H1 (cell line): Measurements from ENCODE around the gene MCUR1. TPM values are rescaled to one million over a fixed set of nuclear protein-coding genes. Genes with fewer than 3 reads are reported as not detected.

Experiments
- SP4 ChIP-seq: IDR thresholded peaks from 2 replicates; pipeline ENCODE4 v1.6.1; 2012; ENCODE audit warnings: low read length, inconsistent platforms
- polyA plus RNA-seq, 7 experiments: library from polyadenylated mRNA; depleted of rRNA in 3 of 7; stranded (reverse) in 5 of 7; unstranded in 2 of 7; fragments of >200 nt in 5 of 7; fragments of 200-250 nt in 2 of 7; gene quantifications; 1 replicate in 5 of 7; 2 replicates in 1 of 7; 4 replicates in 1 of 7; pipeline versions ENCODE4 v1.2.1 to v1.2.3, GENCODE V29; 2011 to 2013; ENCODE audit warnings: missing spikeins in 2 of 7, mixed read lengths in 2 of 7
- total RNA-seq: library from RNA; stranded (reverse); fragmentation: NEBNext Ultra II Directional; extraction: Animal tissue kit (Norgen Biotek cat#: 25700); gene quantifications from 2 replicates; pipeline ENCODE4 v1.2.1, GENCODE V29; 2021
- TF ChIP-seq, protein P1 (sequence below): fragments of 300-600 bp; sonication (generic); IDR thresholded peaks from 2 replicates; pipeline ENCODE4 v1.7.1; 2012; ENCODE audit warnings: low read length, moderate library complexity, mild to moderate bottlenecking, inconsistent platforms; ENCODE audit not compliant: insufficient replicate concordance

MCUR1 gene
- total and polyA plus RNA-seq, 2 of the 8 experiments (the other 6 are each of a cell fraction or from before 2014, with no cell fraction given): 9.6 to 37.3 TPM

DNA sequence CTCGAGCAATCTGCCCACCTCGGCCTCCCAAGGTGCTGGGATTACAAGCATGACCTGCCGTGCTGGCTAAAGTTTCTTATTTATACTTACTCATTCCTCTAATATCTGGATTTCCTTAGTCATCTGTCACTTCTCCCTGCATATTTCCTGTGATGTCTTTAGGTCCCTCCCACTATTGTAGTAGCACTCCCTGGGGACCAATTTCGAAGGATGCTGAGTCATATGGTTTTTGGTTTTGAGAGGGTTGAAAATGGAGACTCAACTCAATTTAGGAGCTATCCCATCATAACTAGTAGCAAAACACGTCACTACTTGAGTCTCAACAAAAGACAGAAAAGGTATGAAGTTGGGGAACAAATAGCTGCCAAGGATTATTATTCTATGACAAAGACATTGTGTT lies 20.2 kb downstream of the MCUR1 start (continued):
- TF ChIP-seq, protein P1, sequence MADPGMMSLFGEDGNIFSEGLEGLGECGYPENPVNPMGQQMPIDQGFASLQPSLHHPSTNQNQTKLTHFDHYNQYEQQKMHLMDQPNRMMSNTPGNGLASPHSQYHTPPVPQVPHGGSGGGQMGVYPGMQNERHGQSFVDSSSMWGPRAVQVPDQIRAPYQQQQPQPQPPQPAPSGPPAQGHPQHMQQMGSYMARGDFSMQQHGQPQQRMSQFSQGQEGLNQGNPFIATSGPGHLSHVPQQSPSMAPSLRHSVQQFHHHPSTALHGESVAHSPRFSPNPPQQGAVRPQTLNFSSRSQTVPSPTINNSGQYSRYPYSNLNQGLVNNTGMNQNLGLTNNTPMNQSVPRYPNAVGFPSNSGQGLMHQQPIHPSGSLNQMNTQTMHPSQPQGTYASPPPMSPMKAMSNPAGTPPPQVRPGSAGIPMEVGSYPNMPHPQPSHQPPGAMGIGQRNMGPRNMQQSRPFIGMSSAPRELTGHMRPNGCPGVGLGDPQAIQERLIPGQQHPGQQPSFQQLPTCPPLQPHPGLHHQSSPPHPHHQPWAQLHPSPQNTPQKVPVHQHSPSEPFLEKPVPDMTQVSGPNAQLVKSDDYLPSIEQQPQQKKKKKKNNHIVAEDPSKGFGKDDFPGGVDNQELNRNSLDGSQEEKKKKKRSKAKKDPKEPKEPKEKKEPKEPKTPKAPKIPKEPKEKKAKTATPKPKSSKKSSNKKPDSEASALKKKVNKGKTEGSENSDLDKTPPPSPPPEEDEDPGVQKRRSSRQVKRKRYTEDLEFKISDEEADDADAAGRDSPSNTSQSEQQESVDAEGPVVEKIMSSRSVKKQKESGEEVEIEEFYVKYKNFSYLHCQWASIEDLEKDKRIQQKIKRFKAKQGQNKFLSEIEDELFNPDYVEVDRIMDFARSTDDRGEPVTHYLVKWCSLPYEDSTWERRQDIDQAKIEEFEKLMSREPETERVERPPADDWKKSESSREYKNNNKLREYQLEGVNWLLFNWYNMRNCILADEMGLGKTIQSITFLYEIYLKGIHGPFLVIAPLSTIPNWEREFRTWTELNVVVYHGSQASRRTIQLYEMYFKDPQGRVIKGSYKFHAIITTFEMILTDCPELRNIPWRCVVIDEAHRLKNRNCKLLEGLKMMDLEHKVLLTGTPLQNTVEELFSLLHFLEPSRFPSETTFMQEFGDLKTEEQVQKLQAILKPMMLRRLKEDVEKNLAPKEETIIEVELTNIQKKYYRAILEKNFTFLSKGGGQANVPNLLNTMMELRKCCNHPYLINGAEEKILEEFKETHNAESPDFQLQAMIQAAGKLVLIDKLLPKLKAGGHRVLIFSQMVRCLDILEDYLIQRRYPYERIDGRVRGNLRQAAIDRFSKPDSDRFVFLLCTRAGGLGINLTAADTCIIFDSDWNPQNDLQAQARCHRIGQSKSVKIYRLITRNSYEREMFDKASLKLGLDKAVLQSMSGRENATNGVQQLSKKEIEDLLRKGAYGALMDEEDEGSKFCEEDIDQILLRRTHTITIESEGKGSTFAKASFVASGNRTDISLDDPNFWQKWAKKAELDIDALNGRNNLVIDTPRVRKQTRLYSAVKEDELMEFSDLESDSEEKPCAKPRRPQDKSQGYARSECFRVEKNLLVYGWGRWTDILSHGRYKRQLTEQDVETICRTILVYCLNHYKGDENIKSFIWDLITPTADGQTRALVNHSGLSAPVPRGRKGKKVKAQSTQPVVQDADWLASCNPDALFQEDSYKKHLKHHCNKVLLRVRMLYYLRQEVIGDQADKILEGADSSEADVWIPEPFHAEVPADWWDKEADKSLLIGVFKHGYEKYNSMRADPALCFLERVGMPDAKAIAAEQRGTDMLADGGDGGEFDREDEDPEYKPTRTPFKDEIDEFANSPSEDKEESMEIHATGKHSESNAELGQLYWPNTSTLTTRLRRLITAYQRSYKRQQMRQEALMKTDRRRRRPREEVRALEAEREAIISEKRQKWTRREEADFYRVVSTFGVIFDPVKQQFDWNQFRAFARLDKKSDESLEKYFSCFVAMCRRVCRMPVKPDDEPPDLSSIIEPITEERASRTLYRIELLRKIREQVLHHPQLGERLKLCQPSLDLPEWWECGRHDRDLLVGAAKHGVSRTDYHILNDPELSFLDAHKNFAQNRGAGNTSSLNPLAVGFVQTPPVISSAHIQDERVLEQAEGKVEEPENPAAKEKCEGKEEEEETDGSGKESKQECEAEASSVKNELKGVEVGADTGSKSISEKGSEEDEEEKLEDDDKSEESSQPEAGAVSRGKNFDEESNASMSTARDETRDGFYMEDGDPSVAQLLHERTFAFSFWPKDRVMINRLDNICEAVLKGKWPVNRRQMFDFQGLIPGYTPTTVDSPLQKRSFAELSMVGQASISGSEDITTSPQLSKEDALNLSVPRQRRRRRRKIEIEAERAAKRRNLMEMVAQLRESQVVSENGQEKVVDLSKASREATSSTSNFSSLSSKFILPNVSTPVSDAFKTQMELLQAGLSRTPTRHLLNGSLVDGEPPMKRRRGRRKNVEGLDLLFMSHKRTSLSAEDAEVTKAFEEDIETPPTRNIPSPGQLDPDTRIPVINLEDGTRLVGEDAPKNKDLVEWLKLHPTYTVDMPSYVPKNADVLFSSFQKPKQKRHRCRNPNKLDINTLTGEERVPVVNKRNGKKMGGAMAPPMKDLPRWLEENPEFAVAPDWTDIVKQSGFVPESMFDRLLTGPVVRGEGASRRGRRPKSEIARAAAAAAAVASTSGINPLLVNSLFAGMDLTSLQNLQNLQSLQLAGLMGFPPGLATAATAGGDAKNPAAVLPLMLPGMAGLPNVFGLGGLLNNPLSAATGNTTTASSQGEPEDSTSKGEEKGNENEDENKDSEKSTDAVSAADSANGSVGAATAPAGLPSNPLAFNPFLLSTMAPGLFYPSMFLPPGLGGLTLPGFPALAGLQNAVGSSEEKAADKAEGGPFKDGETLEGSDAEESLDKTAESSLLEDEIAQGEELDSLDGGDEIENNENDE: no peak
- TF ChIP-seq SP4: no peak
